Measurements from ENCODE around the gene PTPN23.
A peak's percentile ranks its signal among the peaks of the same experiment; 100 is the strongest.

PTPN23 gene

DNA sequence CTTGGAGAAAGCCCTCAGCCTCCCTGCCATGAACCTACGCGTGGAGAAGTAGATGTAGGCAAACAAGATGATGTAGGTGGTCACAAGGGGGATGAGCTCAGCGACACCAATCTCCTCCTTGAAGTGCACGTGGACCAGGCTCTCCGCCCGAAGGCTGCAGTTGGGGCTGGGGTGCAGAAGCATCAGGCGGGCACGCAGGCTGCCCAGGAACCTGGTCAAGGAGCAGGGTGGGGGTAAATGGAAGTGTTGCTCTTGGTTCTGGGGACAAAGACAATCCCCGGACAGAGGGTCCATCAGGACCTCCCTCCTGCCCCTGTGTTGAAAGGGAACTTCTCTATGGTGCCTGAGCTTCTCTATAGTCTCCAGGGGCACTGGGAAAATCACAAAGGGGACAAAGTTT lies 45.1 kb downstream of the PTPN23 start:
- no peak overlapping the region for H3K4me3 Mint-ChIP-seq
- no peaks in the 10 kb centered on the region for H3K9me3 Mint-ChIP-seq
- peak overlapping the region; percentile 62 for H3K27ac Mint-ChIP-seq
- no peaks in the 10 kb centered on the region for H3K27me3 Mint-ChIP-seq
- peaks cover 18 to 67% of the 10 kb centered on the region in 2 donors for H3K36me3 Mint-ChIP-seq
- ATAC-seq (replicated peaks): no peak
- H3K4me1 Mint-ChIP-seq: peaks cover 17 to 27% of the 10 kb centered on the region in 2 donors
- no peak for DNase-seq

DNA sequence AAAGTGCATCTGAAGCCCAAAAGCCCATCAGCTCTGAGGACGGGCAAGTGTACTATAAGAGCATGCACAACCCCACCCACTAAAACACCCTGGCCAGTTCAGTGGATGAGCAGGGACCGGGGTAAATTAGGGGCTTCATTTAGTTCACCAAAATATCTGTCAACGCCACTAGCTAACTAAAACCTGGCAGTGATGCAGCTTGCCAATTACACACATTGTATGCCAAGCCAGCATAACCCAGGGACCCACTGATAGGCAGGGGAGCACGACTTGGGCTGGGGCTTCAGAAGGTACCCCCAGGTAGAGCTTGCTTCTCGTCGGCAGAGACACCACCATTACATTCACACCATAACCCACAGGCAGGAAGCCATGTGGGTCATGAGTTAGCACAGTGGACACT lies 47.0 kb downstream of the PTPN23 start:
- Mint-ChIP-seq H3K4me1 (peaks cover 7 to 8% of the 10 kb centered on the region in 2 donors), H3K27ac (no peak overlapping the region), H3K27me3 (no peaks in the 10 kb centered on the region), H3K9me3 (no peaks in the 10 kb centered on the region), H3K4me3 (no peak overlapping the region), H3K36me3 (peaks cover 13 to 62% of the 10 kb centered on the region in 2 donors)
- ATAC-seq (replicated peaks) (no peak), DNase-seq (no peak)

DNA sequence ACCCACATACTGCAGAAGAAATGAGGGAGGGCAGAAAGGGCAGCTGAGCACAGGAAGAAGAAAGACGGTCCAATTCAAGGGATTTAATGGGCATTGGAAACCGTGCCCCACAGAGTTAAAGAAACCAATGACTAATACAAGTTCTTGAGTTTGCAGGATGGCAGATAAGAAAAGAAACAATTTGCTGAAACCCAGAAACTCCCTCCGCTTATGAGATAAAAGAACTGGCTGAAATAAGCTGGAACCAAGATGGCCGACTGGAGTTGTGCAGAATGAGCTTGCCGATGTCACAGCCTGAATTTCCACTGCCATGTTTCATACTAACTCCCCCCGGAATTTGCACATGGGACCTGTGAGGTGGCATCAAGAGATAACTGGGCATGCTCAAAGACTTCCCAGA lies 47.8 kb downstream of the PTPN23 start:
- peaks cover 0 to 3% of the 10 kb centered on the region in 2 donors for H3K4me1 Mint-ChIP-seq
- DNase-seq (no peak), ATAC-seq (replicated peaks) (no peak)
- H3K9me3 Mint-ChIP-seq: no peaks in the 10 kb centered on the region
- no peaks in the 10 kb centered on the region for H3K27me3 Mint-ChIP-seq
- H3K36me3 Mint-ChIP-seq: peaks cover 19 to 61% of the 10 kb centered on the region in 2 donors
- no peak overlapping the region for H3K4me3 Mint-ChIP-seq
- peak overlapping the region; percentile 66 for H3K27ac Mint-ChIP-seq

DNA sequence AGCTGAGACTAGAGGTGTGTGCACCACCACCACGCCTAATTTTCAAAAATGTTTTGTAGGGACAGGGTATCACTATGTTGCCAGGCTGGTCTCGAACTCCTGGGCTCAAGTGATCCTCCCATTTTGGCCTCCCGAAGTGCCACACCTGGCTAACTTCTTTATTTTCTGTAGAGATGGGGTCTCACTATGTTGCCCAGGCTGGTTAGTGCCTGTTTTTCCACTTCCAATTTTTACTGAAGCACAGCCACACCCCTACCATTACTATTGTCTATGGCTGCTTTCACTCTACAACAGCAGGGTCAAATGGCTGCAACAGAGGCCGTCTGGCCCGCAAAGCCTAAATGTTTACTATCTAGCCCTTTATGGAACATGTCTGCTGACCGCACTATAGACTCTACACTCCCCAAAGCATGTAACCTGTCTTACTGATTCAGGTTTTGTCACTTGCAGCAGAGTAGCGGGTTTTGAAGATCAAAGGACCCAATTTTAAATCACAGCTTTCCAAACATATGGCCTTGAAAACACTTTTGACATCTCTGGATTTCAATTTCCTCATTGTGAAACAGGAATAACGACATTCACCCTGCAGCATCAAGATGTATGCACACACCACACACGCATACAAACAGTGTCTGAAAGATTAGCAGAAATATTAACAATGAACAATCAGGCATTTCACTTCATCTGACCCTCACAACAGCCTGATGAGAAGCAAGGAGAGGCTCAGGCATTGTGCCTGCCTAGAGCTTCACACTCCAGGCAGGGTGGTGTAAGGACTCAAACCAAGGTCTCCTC lies 48.9 kb downstream of the PTPN23 start:
- ATAC-seq (replicated peaks): no peak
- DNase-seq: no peak
- no peaks in the 10 kb centered on the region for H3K9me3 Mint-ChIP-seq
- peak overlapping the region; percentile 60 for H3K27ac Mint-ChIP-seq
- no peaks in the 10 kb centered on the region for H3K27me3 Mint-ChIP-seq
- H3K4me1 Mint-ChIP-seq: peaks cover 0 to 3% of the 10 kb centered on the region in 2 donors
- H3K4me3 Mint-ChIP-seq: no peak overlapping the region
- peaks cover 26 to 60% of the 10 kb centered on the region in 2 donors for H3K36me3 Mint-ChIP-seq

DNA sequence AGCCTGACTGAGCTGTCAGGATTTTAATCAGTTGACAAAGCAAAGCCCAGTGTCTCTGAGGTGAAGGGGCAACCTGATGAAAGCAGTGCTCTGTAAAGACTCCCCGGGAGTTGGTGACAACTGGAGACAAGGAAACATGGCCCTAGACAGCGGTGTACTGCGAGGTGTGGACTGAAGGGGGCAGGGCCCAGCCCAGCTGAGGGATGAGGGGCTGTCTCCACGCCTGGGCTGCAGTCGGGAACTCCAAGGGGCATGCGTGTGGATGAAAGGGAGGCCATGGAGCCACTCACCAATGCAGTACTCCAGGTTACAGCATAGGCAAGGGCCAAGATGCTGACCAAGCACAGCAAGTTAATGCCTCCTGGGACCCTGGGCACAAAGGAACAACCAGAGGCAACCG lies 49.8 kb downstream of the PTPN23 start:
- no peak for ATAC-seq (replicated peaks)
- Mint-ChIP-seq H3K27me3 (no peaks in the 10 kb centered on the region), H3K36me3 (peaks cover 24 to 57% of the 10 kb centered on the region in 2 donors), H3K9me3 (no peaks in the 10 kb centered on the region), H3K4me3 (no peak overlapping the region), H3K27ac (no peak overlapping the region), H3K4me1 (peaks cover 0 to 3% of the 10 kb centered on the region in 2 donors)
- DNase-seq: no peak

DNA sequence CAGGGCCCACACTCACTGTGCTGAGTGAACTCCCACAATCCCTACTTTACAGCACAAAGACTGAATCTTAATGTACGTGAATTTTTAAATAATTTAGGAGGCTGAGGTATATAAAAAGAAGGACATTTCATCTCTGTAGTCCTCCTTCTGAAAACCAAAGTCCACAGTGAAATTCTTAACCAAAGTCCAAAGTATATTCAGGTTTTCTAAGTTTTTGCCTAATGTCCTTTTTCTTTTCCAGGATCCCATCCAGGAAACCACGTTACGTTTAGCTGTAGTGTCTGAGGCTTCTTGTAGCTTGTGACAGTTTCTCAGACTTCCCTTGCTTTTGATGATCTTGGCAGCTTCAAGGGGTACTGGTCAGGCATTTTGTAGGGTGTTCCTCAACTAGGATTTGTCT lies 50.4 kb downstream of the PTPN23 start:
- DNase-seq (no peak), ATAC-seq (replicated peaks) (no peak)
- Mint-ChIP-seq H3K36me3 (peaks cover 24 to 53% of the 10 kb centered on the region in 2 donors), H3K4me1 (peaks cover 0 to 3% of the 10 kb centered on the region in 2 donors), H3K9me3 (no peaks in the 10 kb centered on the region), H3K27ac (no peak overlapping the region), H3K27me3 (no peaks in the 10 kb centered on the region), H3K4me3 (no peak overlapping the region)

DNA sequence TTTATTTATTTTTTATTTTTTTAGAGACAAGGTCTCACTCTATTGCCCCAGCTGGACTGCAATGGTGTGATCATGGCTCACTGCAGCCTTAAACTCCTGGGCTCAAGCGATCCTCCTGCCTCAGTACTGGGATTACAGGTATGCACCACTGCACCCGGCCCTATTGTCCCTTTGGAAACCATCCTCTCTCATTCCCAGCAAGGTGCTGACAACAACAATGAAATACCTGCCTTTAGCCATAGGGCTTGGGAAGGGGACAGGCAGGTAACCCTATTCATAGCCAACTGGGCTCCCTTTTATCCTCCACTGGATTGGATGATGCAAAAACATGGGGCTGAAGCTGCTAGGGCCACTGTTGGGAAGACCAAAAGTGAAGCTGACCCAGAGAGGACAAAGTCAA lies 51.9 kb downstream of the PTPN23 start:
- Mint-ChIP-seq H3K27ac (no peak overlapping the region), H3K27me3 (no peaks in the 10 kb centered on the region), H3K9me3 (no peaks in the 10 kb centered on the region), H3K36me3 (peaks cover 27 to 53% of the 10 kb centered on the region in 2 donors), H3K4me3 (no peak overlapping the region), H3K4me1 (peaks cover 0 to 3% of the 10 kb centered on the region in 2 donors)
- DNase-seq (no peak), ATAC-seq (replicated peaks) (no peak)

DNA sequence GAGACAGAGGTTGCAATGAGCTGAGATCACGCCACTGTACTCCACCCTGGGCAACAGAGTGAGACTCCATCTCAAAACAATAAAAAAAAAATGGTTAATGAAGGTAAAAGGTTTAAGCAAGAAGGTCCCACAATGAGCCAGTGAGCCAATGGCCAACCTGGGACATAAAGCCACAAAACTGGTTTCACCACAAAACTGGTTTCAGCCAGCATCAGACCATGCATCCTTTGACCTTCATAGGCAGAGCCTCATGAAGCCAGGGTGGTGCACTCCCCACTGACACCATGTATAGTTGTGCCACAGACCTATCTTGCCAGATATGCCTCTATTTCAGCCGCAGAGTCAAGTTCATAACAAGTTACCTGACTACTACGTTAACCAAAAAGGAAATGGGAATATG lies 53.0 kb downstream of the PTPN23 start:
- Mint-ChIP-seq H3K4me1 (peaks cover 0 to 3% of the 10 kb centered on the region in 2 donors), H3K9me3 (no peaks in the 10 kb centered on the region), H3K27me3 (no peaks in the 10 kb centered on the region), H3K27ac (no peak overlapping the region), H3K4me3 (no peak overlapping the region), H3K36me3 (peaks cover 31 to 52% of the 10 kb centered on the region in 2 donors)
- peak in 1 of 2 donors; percentile 44 for ATAC-seq (replicated peaks)
- DNase-seq: no peak

DNA sequence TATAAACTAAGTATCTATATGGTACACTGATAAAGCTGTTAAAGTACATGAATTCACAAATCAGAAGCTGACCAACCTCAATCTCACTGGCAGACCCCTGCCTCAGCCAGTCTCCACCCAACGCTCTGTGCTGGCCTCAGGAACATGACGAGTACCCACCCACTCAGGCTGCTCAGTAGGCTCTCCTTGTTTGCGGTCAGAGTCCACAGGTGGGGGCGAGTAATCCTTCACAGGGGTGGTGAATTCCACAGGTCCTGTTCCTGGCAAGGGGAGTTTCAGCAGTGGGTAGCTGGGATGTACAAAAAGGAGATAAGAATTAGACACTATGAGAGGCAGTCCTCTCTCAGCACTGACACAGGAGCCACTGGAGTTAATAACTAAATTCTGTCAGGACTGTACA lies 54.0 kb downstream of the PTPN23 start:
- Mint-ChIP-seq H3K4me3 (no peak overlapping the region), H3K27ac (no peak overlapping the region), H3K9me3 (no peaks in the 10 kb centered on the region), H3K36me3 (peaks cover 37 to 51% of the 10 kb centered on the region in 2 donors), H3K27me3 (no peaks in the 10 kb centered on the region), H3K4me1 (peaks cover 0 to 3% of the 10 kb centered on the region in 2 donors)
- DNase-seq: no peak
- ATAC-seq (replicated peaks): no peak

DNA sequence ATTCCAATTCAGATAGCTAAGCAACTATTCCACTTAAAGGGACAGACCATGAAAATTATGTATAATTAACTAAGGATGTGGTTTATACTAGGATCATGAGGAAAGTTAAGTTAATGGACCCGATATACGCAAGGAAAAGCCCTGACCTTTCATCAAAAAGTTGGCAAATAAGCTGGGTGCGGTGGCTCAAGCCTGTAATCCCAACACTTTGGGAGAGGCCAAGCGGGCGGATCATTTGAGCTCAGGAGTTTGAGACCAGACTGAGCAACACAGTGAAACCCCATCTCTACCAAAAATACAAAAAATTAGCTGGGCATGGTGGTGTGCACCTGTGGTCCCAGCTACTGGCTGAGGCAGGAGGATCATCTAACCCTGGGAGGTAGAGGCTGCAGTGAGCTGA lies 55.4 kb downstream of the PTPN23 start:
- Mint-ChIP-seq H3K36me3 (peaks cover 39 to 49% of the 10 kb centered on the region in 2 donors), H3K4me1 (no peaks in the 10 kb centered on the region), H3K9me3 (no peaks in the 10 kb centered on the region), H3K27me3 (no peaks in the 10 kb centered on the region), H3K4me3 (no peak overlapping the region), H3K27ac (no peak overlapping the region)
- DNase-seq: no peak
- ATAC-seq (replicated peaks): no peak

DNA sequence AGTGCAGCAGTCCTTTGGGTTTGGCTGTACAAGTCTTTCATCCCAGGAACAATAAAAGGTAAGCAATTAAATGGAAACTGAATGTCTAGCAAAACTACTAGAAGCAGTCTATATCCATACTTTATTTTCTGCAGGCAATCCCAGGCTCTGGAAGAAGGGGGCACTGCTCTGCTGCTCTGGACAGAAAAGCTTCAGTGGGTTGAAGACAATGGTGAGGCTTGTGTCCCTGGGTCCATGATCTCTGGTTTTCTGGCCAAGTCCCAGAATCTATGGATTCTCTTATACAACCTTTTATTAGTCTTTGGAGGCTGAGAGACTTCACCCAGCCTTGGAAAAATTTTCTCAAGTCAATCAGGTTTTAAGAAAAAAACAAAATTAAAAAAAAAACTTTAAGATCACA lies 59.3 kb downstream of the PTPN23 start:
- no peak overlapping the region for H3K27ac Mint-ChIP-seq
- H3K4me1 Mint-ChIP-seq: peaks cover 7 to 9% of the 10 kb centered on the region in 2 donors

DNA sequence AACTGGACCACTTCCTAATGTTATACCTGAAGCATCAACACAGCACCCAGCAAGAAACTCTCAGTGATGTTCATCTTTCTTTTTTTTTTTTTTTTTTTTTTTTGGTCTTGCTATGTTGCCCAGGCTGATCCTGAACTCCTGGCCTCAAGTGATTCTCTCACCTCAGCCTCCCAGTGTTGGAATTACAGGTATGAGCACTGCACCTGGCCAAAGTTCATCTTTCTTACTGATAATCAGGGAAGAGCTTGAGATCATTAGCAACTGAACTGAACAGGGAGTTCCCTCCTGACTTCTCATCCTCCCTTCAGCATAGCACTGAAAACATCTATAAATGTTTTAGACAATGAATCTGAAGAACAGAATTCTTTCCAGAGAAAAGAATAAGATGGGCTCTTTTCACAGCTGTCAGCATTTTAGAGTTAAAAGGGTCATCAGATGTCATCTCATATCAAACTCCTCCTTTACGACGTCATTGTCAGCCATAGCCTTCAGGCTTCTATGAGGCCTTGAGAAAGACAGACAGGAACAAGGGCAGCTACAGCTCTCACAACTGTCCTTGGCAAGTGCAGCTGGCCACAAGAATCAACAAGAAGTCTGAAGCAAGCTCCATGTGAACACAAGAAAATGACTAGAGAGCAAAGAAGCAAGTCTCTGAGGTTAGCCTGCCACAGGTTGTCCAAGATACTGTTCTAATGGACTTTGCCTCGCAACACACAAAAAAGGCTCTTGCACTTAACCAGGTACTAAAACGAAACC lies 61.2 kb downstream of the PTPN23 start:
- Mint-ChIP-seq H3K27ac (no peak overlapping the region), H3K36me3 (peaks cover 21 to 42% of the 10 kb centered on the region in 2 donors)
- no peak for ATAC-seq (replicated peaks)

More for the DNA sequence above, 59.3 kb downstream of the PTPN23 start:
- peaks cover 18 to 42% of the 10 kb centered on the region in 2 donors for H3K36me3 Mint-ChIP-seq
- DNase-seq: no peak
- no peaks in the 10 kb centered on the region for H3K27me3 Mint-ChIP-seq
- no peak for ATAC-seq (replicated peaks)
- no peaks in the 10 kb centered on the region for H3K9me3 Mint-ChIP-seq
- no peak overlapping the region for H3K4me3 Mint-ChIP-seq

DNA sequence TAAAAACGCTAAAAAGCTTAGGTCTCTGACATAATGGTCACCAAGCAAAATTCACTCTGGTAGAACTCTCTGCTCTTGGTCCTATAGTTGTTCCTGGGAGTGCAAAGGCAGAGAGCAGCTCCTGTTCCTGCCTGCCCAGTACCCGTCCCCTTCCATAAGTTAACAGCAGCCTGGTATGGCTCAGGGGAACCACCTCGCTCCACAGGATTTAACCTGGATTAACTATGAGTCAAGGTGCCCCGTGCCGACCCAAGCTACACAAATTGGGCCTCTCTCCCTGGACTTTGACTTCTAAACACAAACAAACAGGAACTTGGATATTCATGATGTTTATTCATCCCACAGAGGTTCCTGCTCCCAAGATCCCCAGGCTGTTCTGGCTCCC lies 62.8 kb downstream of the PTPN23 start:
- Mint-ChIP-seq H3K9me3 (no peaks in the 10 kb centered on the region), H3K4me3 (no peak overlapping the region), H3K27me3 (no peaks in the 10 kb centered on the region), H3K27ac (peak overlapping the region; percentile 16), H3K4me1 (peaks cover 9 to 20% of the 10 kb centered on the region in 2 donors), H3K36me3 (peaks cover 26 to 45% of the 10 kb centered on the region in 2 donors)
- ATAC-seq (replicated peaks): no peak
- DNase-seq: no peak

More for the DNA sequence above, 61.2 kb downstream of the PTPN23 start:
- Mint-ChIP-seq H3K4me3 (no peak overlapping the region), H3K9me3 (no peaks in the 10 kb centered on the region), H3K27me3 (no peaks in the 10 kb centered on the region), H3K4me1 (peaks cover 9% of the 10 kb centered on the region in 2 donors)
- no peak for DNase-seq

DNA sequence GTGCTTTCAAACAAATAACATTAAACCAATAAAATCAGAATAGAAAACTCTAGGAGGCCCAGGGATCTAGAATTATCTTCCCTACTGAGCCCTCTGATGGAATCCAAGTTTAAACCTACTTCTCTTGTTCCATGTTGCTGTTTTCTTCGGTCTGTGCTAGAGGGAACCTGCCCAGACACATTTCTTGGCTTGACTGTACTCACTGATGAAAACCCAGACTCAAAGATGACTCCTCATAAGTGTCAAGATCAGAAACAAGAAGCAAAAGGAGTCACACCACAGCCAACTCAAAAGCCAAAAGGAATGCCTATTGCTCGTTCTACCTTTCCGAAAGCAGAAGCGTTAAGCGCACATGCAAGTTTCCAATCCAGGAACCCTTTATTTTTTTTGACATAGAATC lies 63.3 kb downstream of the PTPN23 start:
- Mint-ChIP-seq H3K36me3 (peaks cover 26 to 45% of the 10 kb centered on the region in 2 donors), H3K9me3 (no peaks in the 10 kb centered on the region), H3K4me1 (peaks cover 9 to 22% of the 10 kb centered on the region in 2 donors), H3K4me3 (no peak overlapping the region), H3K27ac (peak overlapping the region; percentile 16), H3K27me3 (no peaks in the 10 kb centered on the region)
- ATAC-seq (replicated peaks) (no peak), DNase-seq (no peak)
